ENCODE measurements around the gene FBRS.

DNA sequence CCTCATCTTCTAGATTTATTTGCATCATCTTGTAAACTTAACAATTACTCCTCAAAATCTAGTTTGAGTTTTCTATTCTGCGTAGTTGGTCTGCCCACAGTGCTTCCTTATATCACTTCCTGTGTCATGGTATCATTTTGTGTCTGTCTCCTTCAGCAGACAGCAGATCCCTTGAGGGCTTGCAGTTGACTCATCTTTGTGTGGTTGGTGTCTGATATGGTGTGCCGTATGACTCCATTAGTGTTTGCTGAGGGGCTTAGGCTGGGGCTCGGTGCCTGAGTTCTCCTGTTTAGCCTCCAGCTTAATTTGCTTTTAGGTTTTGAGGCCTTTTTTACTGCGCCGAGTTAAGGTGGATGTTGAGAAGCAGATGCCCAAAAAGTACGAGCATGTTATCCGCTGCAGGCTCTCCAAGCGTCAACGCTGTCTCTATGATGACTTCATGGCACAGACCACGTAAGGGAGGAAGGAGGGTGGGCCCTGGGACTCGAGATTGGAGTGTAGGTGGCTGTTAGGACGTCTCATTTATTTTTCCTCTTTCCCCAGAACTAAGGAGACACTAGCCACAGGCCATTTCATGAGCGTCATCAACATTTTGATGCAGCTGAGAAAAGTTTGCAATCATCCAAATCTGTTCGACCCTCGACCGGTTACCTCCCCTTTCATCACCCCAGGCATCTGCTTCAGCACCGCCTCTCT is 57.7 kb downstream of the FBRS start:
- TF ChIP-seq, protein P1, sequence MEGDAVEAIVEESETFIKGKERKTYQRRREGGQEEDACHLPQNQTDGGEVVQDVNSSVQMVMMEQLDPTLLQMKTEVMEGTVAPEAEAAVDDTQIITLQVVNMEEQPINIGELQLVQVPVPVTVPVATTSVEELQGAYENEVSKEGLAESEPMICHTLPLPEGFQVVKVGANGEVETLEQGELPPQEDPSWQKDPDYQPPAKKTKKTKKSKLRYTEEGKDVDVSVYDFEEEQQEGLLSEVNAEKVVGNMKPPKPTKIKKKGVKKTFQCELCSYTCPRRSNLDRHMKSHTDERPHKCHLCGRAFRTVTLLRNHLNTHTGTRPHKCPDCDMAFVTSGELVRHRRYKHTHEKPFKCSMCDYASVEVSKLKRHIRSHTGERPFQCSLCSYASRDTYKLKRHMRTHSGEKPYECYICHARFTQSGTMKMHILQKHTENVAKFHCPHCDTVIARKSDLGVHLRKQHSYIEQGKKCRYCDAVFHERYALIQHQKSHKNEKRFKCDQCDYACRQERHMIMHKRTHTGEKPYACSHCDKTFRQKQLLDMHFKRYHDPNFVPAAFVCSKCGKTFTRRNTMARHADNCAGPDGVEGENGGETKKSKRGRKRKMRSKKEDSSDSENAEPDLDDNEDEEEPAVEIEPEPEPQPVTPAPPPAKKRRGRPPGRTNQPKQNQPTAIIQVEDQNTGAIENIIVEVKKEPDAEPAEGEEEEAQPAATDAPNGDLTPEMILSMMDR (IDR thresholded peaks at IDR 0.05): no peak
- no peak for TF ChIP-seq POLR2A (IDR thresholded peaks at IDR 0.05)
- no peak for TF ChIP-seq EP300 (IDR thresholded peaks at IDR 0.05)

All from gastroesophageal sphincter (tissue), 3 donors.